Nephron (organoid): Measurements from ENCODE around the gene COL24A1.
A peak's percentile ranks its signal among the peaks of the same experiment; 100 is the strongest.
"Not testable (repeated sequence)": the region's sequence is repeated elsewhere in the genome, so short reads cannot be mapped to it uniquely, and the experiment has no call there.

Source experiments
- H3K27ac Mint-ChIP-seq, 3 experiments: 2 replicates each; pipeline ENCODE4 v1.8.0; 2020; ENCODE audit warnings: mixed read lengths in 3 of 3, mild to moderate bottlenecking in 2 of 3, moderate library complexity in 1 of 3
- H3K27me3 Mint-ChIP-seq: 2 replicates; pipeline ENCODE4 v1.8.0; 2021; ENCODE audit warnings: low read depth, mild to moderate bottlenecking, moderate library complexity, mixed read lengths
- H3K36me3 Mint-ChIP-seq: 2 replicates; pipeline ENCODE4 v1.8.0; 2020; ENCODE audit warnings: low read depth, mixed read lengths
- H3K4me1 Mint-ChIP-seq: 2 replicates; pipeline ENCODE4 v1.8.0; 2020; ENCODE audit warnings: mixed read lengths
- H3K4me3 Mint-ChIP-seq, 3 experiments: 2 replicates each; pipeline ENCODE4 v1.8.0; 2020; ENCODE audit warnings: mild to moderate bottlenecking in 3 of 3, mixed read lengths in 3 of 3, moderate library complexity in 2 of 3
- H3K9me3 Mint-ChIP-seq: 2 replicates; pipeline ENCODE4 v1.8.0; 2020; ENCODE audit warnings: mixed read lengths
- TF ChIP-seq, protein P1 (sequence below), 3 experiments: fragments of 200-600 bp; sonication (generic); IDR thresholded peaks; one replicate each; pipeline ENCODE4 v1.5.0; 2021; ENCODE audit warnings: antibody characterized with exemption in 3 of 3; ENCODE audit not compliant: unreplicated experiment in 3 of 3

Gene COL24A1

DNA sequence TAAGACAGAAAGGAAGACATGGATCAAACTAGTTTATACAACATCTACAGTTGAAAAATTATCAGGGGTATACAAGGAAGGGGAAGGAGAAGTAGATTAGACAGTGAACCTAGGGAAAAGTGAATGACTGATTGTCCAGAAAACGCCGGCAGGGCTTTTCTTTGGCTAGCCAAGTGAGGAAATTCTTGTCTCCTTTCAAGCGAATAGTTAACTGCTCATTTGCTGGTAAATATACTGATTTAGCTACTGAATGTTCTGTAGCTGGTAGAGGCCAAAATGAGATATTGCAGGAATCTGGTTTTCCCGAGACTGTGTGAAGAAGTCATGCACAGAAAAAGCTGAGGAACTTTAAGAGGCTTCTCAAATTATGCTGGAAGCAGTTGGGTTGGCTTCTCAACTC is 319.8 kb downstream of the COL24A1 start:
- Mint-ChIP-seq H3K4me1 (no peaks in the 10 kb centered on the region), H3K4me3 (no peak overlapping the region), H3K27ac (peak overlapping the region in 2 of 3 experiments; percentile 3 to 23), H3K36me3 (no peaks in the 10 kb centered on the region), H3K9me3 (no peaks in the 10 kb centered on the region), H3K27me3 (no peaks in the 10 kb centered on the region)
- TF ChIP-seq, protein P1, sequence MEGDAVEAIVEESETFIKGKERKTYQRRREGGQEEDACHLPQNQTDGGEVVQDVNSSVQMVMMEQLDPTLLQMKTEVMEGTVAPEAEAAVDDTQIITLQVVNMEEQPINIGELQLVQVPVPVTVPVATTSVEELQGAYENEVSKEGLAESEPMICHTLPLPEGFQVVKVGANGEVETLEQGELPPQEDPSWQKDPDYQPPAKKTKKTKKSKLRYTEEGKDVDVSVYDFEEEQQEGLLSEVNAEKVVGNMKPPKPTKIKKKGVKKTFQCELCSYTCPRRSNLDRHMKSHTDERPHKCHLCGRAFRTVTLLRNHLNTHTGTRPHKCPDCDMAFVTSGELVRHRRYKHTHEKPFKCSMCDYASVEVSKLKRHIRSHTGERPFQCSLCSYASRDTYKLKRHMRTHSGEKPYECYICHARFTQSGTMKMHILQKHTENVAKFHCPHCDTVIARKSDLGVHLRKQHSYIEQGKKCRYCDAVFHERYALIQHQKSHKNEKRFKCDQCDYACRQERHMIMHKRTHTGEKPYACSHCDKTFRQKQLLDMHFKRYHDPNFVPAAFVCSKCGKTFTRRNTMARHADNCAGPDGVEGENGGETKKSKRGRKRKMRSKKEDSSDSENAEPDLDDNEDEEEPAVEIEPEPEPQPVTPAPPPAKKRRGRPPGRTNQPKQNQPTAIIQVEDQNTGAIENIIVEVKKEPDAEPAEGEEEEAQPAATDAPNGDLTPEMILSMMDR (IDR thresholded peaks at IDR 0.05; ENCODE audit: unreplicated experiment in 3 of 3): no peak

DNA sequence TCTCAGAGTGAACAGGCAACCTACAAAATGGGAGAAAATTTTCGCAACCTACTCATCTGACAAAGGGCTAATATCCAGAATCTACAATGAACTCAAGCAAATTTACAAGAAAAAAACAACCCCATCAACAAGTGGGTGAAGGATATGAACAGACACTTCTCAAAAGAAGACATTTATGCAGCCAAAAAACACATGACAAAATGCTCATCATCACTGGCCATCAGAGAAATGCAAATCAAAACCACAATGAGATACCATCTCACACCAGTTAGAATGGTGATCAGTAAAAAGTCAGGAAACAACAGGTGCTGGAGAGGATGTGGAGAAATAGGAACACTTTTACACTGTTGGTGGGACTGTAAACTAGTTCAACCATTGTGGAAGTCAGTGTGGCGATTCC is 323.4 kb downstream of the COL24A1 start:
- H3K9me3 Mint-ChIP-seq: peaks cover 14% of the 10 kb centered on the region
- not testable (repeated sequence) for H3K4me3 Mint-ChIP-seq, H3K27ac Mint-ChIP-seq, H3K4me1 Mint-ChIP-seq, H3K36me3 Mint-ChIP-seq, H3K27me3 Mint-ChIP-seq

DNA sequence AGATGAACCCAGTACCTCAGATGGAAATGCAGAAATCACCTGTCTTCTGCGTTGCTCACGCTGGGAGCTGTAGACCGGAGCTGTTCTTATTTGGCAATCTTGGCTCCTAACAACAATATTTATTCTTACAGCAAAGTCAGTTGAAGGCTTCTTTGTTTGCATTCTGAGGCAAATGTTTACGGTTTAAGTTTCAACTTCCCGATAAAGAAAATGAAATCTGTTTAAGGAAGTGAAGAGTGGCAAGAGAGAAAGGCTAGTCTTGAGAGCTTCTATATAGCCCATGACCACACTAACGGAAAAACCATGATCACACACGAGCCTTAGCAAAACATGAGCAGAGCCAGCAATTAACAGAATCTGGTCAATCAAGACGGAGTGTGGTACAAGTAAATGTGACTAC is 325.7 kb downstream of the COL24A1 start:
- TF ChIP-seq, protein P1 (IDR thresholded peaks at IDR 0.05; ENCODE audit: unreplicated experiment in 3 of 3): no peak

DNA sequence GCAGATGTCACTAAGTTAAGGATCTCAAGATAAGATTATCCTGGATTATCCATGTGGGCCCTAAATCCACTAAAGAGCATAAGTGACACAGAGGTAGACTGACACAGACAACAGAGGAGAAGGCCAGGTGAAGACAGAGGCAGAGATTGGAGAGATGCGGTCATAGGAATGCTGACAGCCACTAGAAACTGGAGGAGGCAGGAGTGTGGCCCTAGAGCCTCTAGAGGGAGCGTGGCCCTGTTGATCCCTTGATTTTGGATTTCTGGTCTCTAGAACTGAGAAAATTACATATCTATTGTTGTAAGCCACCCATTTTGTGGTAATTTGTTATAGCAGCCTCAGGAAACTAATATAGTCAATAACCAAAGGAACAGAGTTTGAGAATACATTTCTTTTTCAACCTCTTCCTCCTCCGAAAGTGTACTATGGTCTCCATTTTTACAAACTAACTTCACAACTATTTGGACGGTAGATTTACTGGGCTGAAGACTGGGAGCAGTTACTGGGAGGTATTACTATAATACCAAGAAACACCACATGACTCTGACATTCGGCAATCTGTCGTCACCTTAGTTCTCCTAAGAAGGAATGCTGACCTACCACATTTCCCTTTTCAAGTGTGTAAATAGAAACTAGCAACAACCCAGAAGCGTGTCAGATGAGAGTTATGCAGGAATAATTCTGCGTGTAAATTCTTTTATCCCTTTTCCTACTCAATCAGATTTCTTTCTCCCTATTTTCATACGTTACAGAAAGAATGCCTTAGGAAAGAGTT is 332.3 kb downstream of the COL24A1 start:
- TF ChIP-seq, protein P1 (IDR thresholded peaks at IDR 0.05; ENCODE audit: unreplicated experiment in 3 of 3): no peak
- Mint-ChIP-seq H3K9me3 (peaks cover 3% of the 10 kb centered on the region), H3K36me3 (no peaks in the 10 kb centered on the region), H3K27me3 (no peaks in the 10 kb centered on the region), H3K27ac (no peak overlapping the region), H3K4me3 (no peak overlapping the region), H3K4me1 (no peaks in the 10 kb centered on the region)

More for the DNA sequence above, 325.7 kb downstream of the COL24A1 start:
- Mint-ChIP-seq H3K9me3 (peaks cover 14% of the 10 kb centered on the region), H3K27ac (no peak overlapping the region), H3K27me3 (no peaks in the 10 kb centered on the region), H3K4me3 (no peak overlapping the region), H3K36me3 (peaks cover 7% of the 10 kb centered on the region), H3K4me1 (no peaks in the 10 kb centered on the region)

DNA sequence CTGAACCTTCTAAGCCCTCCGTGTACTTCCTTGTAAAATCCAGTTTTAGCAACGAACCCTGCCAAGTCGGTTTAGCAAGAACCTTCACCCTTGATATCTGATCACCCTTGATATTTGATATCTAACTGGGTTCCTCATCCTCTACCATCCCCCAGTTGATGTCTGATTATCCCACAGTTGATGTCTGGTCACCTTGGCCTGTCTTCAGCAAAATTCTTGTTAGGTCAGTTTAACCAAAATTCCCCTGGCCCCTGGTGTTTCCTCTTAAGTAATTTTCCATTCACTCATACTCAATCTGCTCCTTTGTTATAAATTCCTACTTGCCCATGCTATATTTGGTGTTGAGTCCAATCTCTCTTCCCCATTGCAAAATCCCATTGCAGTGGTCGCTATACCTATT is 333.9 kb downstream of the COL24A1 start:
- no peaks in the 10 kb centered on the region for H3K36me3 Mint-ChIP-seq
- H3K4me1 Mint-ChIP-seq: no peaks in the 10 kb centered on the region
- no peaks in the 10 kb centered on the region for H3K27me3 Mint-ChIP-seq
- no peak overlapping the region for H3K4me3 Mint-ChIP-seq
- TF ChIP-seq, protein P1 (IDR thresholded peaks at IDR 0.05; ENCODE audit: unreplicated experiment in 3 of 3): no peak
- H3K27ac Mint-ChIP-seq: no peak overlapping the region
- H3K9me3 Mint-ChIP-seq: peaks cover 3% of the 10 kb centered on the region

DNA sequence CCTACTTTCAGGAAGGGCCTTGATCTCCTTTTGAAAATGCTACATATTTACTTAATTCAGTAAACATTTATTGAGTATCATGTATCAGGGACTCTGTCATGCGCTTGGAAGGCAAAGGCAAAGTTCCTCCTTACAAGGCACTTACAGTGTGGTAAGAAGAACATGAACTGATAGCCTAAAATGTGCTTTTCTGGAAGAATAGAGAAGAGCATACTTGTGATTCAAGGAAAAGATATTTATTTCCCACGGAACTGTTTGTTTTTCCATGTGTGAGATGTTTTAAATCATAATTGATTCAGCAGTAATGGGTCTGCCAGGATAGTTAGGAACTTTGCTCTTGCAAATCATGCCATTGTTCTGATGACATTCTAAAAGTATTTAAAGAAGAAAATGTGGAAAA is 338.2 kb downstream of the COL24A1 start:
- Mint-ChIP-seq H3K4me3 (no peak overlapping the region), H3K36me3 (no peaks in the 10 kb centered on the region), H3K9me3 (no peaks in the 10 kb centered on the region), H3K4me1 (no peaks in the 10 kb centered on the region), H3K27me3 (no peaks in the 10 kb centered on the region), H3K27ac (no peak overlapping the region)
- TF ChIP-seq, protein P1 (IDR thresholded peaks at IDR 0.05; ENCODE audit: unreplicated experiment in 3 of 3): no peak
